ENCODE measurements around the gene CSRP3. TPM values are rescaled to one million over a fixed set of nuclear protein-coding genes. Genes with fewer than 3 reads are reported as not detected.
"Not testable (repeated sequence)": the region's sequence is repeated elsewhere in the genome, so short reads cannot be mapped to it uniquely, and the experiment has no call there.

CSRP3 gene
- total RNA-seq, 1 donor from 2014 or later: 1,083 TPM

DNA sequence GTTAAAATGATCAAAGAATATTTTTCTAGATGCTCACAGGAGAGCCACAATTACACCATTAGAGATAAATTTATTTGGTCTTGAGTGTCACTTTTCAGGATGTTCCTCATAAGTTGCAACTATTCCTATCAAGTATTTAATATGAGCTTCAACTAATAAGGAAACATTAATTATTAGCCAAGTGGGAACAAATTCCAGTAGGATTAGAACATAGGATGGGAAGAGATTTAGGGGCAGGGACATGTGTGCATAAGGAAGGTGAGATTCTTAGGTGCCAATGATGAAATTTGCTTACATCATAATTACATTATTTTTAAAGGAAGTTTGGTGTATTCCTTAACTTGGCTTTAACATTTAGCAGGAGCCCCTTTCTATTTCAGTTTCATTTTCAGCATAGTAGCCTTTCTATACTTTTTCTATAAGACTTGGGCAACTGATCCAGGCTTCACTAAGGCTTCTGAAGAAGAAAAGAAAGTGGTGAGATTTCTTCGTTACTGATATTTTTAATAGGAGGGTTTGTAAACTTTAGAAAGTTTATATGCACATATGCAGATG is 38.8 kb downstream of the CSRP3 start:
- intact Hi-C loops (cut with DNase I): loop anchor here (5.0 kb wide), 1 partner anchor 389 kb away; no protein-coding TSS in a partner anchor
- DNase-seq (no peak), ATAC-seq (ENCODE audit: poor library complexity) (no peak)

DNA sequence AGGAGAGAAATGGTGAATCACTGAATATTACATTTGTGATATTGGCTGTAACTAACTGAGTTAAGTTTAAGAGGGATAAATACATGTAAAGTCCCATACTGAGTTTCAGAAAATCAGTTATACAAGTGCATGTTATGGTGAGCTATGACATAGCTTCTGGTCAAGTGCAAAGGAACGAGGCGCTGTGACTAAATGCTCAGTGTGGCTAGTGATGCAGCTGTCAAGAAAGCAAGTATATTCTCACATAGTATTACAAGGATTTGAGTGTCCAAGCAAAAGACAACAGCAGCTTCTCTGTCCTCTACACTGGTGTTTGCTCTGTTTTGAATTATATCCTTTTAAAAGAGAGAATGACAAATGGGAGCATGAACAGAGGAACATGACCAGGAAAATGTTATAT is 40.1 kb downstream of the CSRP3 start:
- intact Hi-C loops (cut with DNase I): loop anchor here (5.0 kb wide), 1 partner anchor 391 kb away; no protein-coding TSS in a partner anchor
- ATAC-seq (ENCODE audit: poor library complexity) (no peak), DNase-seq (no peak)

DNA sequence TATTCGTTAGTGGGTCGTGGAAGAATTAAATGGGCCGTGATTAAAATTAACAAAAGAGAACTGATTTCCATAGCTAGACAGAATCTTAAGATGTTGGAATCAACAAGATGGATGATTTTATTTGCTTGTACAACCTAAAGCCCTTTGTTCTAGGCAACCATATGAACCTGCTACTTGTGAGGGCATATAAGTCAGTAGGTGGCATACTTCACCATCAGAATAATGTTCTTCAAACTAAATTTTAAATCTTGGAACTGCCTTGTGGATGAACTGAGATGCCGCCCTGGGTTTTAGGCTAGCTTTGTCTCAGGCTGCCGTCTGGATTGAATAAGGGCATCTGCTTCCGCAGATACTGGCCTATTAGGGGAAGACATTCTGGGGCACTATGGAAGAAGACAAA is 40.9 kb downstream of the CSRP3 start:
- no peak for DNase-seq
- intact Hi-C loops (cut with DNase I): loop anchor here (5.0 kb wide), 1 partner anchor 391 kb away; no protein-coding TSS in a partner anchor
- ATAC-seq (ENCODE audit: poor library complexity): no peak

DNA sequence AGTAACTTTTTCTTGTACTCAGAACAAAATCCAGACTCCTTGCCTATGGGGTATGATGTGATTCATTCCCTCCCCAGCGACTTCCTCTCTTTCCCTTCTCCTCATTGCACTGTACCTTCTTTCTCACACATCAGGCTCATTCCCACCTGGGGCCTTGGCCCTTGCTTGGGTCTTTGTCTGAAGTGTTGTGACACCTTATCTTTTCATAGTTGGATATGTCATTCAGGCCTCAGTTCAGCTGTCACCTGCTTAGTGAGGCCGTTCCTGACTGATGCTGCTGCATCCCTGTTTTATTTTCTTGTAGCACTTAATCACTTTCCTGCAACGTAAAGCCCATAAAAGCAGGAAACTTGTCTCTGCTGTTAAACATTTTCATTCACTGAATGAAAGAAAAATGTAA is 44.9 kb downstream of the CSRP3 start:
- ATAC-seq (ENCODE audit: poor library complexity): no peak
- DNase-seq: no peak
- intact Hi-C loops (cut with DNase I): no loop called here

DNA sequence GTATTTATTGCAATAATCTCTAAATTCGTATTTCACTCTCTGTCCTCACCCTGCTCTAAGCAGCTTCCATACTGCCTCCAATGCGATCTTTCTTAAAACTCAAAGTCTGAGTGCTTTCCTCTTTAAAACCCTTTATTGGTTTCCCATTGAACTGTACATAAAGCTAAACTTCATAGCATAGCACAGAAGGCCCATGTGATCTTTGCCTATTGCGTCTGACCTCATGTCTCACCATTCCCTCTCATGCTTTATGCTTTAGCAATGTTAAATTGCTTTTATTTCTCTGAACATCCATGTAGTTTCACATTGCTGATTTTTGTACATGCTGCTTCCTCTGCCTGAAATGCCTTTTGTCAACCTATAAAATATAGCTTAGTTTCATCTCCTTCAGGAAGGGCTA is 56.5 kb downstream of the CSRP3 start:
- no peak for ATAC-seq (ENCODE audit: poor library complexity)
- intact Hi-C loops (cut with DNase I): no loop called here
- DNase-seq: no peak

DNA sequence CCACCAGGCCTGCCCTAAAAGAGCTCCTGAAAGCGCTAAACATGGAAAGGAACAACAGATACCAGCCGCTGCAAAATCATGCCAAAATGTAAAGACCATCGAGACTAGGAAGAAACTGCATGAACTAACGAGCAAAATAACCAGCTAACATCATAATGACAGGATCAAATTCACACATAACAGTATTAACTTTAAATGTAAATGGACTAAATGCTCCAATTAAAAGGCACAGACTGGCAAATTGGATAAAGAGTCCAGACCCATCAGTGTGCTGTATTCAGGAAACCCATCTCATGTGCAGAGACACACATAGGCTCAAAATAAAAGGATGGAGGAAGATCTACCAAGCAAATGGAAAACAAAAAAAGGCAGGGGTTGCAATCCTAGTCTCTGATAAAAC is 64.9 kb downstream of the CSRP3 start:
- intact Hi-C loops (cut with DNase I); ATAC-seq (ENCODE audit: poor library complexity); DNase-seq: not testable (repeated sequence)

DNA sequence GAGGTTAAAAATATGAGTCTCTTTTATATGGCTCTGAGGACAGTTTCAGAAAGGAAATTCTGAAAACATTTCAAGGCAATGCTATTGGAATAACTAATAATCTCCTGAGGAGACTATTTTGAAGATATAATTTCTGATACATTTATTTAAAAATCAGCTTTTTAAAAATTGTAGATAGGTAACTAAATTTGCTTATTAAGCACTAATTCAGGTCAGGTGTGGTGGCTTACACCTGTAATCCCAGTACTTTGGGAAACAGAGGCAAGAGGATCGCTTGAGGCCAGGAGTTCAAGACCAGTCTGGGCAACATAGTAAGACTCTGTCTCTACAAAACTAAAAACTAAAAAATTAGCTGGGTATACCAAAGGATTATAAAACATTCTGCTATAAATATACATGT is 67.8 kb downstream of the CSRP3 start:
- DNase-seq: no peak
- no peak for ATAC-seq (ENCODE audit: poor library complexity)
- intact Hi-C loops (cut with DNase I): no loop called here

Other genes starting within 250 kb of the CSRP3 start
- gene MRGPRX2, start 141.3 kb downstream of the CSRP3 start, total RNA-seq: not detected
- gene ZDHHC13, start 84.8 kb downstream of the CSRP3 start, total RNA-seq: 5.6 TPM
- 2.0 TPM for gene E2F8, start 39.0 kb upstream of the CSRP3 start, total RNA-seq